Measurements from ENCODE around the gene STXBP1. TPM values are rescaled to one million over a fixed set of nuclear protein-coding genes. Genes with fewer than 3 reads are reported as not detected.

Gene STXBP1
- total RNA-seq, 1 donor from 2014 or later = 23.4 TPM

DNA sequence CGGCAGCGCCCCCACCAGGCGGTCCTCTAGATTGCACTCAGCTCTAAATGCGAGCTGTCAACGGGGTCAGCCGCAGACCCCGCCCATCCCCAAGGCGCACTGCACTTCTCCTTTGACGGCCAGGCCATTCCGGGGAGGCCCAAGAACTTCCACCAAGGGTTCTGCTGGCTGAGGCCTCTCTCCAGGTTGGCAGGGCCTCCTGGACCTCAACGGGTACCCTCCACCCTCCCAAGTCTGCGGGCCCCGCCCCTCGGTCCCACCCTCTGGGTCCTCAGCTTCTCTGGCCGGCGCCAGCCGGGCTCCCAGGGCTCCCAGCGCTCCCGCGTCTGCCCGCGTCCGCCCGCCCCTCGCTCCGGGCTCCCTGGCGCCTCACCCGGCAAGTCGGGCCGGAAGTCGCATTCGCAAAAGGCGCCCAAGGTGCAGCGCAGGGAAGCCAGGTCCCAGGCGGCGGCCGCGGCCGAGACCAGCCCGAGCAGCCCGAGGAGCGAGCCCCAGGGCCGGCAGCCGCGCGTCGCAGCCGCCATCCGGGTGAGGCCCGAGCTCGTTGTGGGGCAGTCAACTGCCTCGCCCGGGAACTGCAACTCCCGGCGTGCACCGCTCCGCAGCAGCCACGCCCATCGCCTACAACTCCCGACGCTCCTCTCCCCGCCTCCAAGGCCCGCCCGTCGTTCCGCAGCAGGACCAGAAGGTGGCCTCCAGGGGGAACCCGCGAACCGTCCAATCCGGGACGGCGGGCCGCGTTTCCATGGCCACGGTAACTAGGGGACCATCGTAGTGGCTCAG is 122.9 kb downstream of the STXBP1 start, which contains the start of gene TOR2A:
TSS of gene TOR2A (minus strand) at position 548 of the 783 bp plus-strand sequence. CDS start at position 524, 24 bp downstream.
- H3K4me1 Mint-ChIP-seq (ENCODE audit: low read depth) = no peaks in the 10 kb centered on the region
- TF ChIP-seq, protein P1, sequence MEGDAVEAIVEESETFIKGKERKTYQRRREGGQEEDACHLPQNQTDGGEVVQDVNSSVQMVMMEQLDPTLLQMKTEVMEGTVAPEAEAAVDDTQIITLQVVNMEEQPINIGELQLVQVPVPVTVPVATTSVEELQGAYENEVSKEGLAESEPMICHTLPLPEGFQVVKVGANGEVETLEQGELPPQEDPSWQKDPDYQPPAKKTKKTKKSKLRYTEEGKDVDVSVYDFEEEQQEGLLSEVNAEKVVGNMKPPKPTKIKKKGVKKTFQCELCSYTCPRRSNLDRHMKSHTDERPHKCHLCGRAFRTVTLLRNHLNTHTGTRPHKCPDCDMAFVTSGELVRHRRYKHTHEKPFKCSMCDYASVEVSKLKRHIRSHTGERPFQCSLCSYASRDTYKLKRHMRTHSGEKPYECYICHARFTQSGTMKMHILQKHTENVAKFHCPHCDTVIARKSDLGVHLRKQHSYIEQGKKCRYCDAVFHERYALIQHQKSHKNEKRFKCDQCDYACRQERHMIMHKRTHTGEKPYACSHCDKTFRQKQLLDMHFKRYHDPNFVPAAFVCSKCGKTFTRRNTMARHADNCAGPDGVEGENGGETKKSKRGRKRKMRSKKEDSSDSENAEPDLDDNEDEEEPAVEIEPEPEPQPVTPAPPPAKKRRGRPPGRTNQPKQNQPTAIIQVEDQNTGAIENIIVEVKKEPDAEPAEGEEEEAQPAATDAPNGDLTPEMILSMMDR (IDR thresholded peaks at IDR 0.05; ENCODE audit: unreplicated experiment) = peak; percentile 96
- peak; percentile 99 for DNase-seq (ENCODE audit: low spot score, unreplicated experiment)
- H3K9me3 Mint-ChIP-seq (ENCODE audit: low read depth) = no peaks in the 10 kb centered on the region
- H3K36me3 Mint-ChIP-seq (ENCODE audit: insufficient read depth) = no peaks in the 10 kb centered on the region
- H3K27ac Mint-ChIP-seq = peak within 1 kb of the TSS; percentile 92
- peak within 1 kb of the TSS; percentile 86 for H3K4me3 Mint-ChIP-seq (ENCODE audit: low read depth)
- H3K27me3 Mint-ChIP-seq = peaks cover 3% of the 10 kb centered on the region

DNA sequence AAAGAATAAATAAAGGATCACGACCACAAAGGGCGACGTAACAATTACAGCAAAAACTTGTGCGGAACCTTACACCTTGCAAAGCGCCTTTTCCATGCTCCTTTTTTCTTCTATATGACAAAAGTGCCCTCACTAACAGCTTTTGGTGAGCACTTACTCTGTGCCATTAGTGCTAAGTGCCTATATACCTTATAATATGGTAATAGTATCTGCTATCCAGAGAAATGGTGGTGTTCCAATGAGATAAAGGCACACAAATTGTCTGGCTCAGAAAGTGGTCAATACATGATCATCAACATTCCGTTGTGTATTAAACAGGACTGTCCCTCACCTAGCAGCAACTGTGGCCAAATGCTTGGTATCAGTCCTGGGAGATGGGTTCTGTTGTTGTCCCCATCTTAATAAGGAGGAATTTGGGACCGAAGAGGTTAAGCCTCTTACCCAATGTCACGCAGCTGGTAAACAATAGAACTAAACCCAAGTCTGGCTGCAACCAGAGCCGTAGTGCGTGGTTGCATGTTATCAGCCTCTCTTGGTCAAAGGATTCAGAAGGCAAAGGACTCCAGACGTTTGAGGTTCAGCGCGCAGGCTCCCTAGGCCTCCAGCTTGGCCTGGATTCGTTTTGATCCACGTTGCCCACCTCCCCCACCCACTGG is 123.6 kb downstream of the STXBP1 start:
- H3K27ac Mint-ChIP-seq = peak overlapping the region; percentile 92
- TF ChIP-seq, protein P1 (IDR thresholded peaks at IDR 0.05; ENCODE audit: unreplicated experiment) = no peak
- no peak for DNase-seq (ENCODE audit: low spot score, unreplicated experiment)
- no peaks in the 10 kb centered on the region for H3K9me3 Mint-ChIP-seq (ENCODE audit: low read depth)
- no peaks in the 10 kb centered on the region for H3K36me3 Mint-ChIP-seq (ENCODE audit: insufficient read depth)
- H3K4me1 Mint-ChIP-seq (ENCODE audit: low read depth) = no peaks in the 10 kb centered on the region
- H3K4me3 Mint-ChIP-seq (ENCODE audit: low read depth) = peak overlapping the region; percentile 86
- peaks cover 3% of the 10 kb centered on the region for H3K27me3 Mint-ChIP-seq

DNA sequence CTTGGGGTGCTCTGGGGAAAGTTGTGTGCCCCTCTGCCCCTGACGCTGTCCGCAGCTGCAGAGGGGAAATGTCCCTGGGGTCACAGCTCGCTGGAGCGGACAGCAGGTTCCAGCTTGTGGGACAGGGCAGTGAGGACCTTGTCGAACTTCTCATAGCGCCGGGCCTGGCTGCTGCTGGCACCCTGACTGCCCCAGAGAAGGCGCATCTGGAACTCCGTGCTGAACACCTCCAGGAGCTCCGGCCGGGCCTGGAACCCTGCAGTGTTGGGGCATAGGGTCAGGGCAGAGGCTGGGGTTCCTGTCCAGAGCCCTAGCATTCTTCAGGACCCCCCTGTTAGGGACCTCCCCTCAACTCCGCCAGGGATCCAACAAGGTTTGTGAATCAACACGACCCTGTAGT is 126.6 kb downstream of the STXBP1 start:
- peaks cover 7% of the 10 kb centered on the region for H3K4me1 Mint-ChIP-seq (ENCODE audit: low read depth)
- TF ChIP-seq, protein P1 (IDR thresholded peaks at IDR 0.05; ENCODE audit: unreplicated experiment) = no peak
- H3K27ac Mint-ChIP-seq = no peak overlapping the region

DNA sequence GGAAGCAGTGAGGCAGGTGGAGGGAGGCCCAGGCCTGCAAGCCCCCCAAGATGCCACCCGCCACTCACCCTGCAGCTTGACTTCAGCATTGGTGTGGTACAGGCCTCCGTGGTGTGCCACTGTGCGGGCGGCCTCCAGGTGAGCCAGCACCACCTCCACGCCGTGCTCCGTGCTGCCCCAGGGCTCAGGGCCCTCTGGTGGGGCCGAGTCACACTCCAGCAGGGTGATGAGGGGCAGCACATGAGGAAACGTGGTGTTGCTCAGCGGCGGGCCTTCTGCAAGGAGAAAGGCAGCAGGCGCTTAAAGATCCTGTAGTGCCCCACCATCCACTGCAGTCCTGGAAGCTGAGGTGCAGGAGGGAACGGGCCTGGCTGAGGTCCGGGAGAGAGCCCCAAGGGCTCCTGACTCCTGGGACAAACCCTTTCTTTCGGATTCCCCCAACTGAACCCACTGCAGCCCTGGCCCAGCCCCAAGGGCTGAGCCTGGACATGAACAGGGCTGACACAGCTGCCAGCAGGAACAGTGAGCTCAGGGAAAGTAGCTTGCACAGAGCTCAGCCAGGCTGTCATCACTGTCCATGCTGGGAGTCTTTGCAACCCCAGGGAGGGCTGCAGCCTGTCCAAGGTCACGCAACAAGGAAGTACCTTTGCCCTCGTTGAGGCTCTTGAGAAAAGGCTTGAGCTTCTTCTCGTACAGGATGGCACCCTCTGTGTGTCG is 127.7 kb downstream of the STXBP1 start:
- peaks cover 7% of the 10 kb centered on the region for H3K4me1 Mint-ChIP-seq (ENCODE audit: low read depth)
- H3K36me3 Mint-ChIP-seq (ENCODE audit: insufficient read depth) = no peaks in the 10 kb centered on the region
- no peaks in the 10 kb centered on the region for H3K9me3 Mint-ChIP-seq (ENCODE audit: low read depth)
- no peak for DNase-seq (ENCODE audit: low spot score, unreplicated experiment)
- H3K4me3 Mint-ChIP-seq (ENCODE audit: low read depth) = no peak overlapping the region
- TF ChIP-seq, protein P1 (IDR thresholded peaks at IDR 0.05; ENCODE audit: unreplicated experiment) = no peak
- H3K27ac Mint-ChIP-seq = no peak overlapping the region
- H3K27me3 Mint-ChIP-seq = peaks cover 3% of the 10 kb centered on the region

More for the DNA sequence above, 126.6 kb downstream of the STXBP1 start:
- Mint-ChIP-seq H3K36me3 (ENCODE audit: insufficient read depth) (no peaks in the 10 kb centered on the region), H3K27me3 (peaks cover 3% of the 10 kb centered on the region), H3K4me3 (ENCODE audit: low read depth) (no peak overlapping the region), H3K9me3 (ENCODE audit: low read depth) (no peaks in the 10 kb centered on the region)
- no peak for DNase-seq (ENCODE audit: low spot score, unreplicated experiment)

DNA sequence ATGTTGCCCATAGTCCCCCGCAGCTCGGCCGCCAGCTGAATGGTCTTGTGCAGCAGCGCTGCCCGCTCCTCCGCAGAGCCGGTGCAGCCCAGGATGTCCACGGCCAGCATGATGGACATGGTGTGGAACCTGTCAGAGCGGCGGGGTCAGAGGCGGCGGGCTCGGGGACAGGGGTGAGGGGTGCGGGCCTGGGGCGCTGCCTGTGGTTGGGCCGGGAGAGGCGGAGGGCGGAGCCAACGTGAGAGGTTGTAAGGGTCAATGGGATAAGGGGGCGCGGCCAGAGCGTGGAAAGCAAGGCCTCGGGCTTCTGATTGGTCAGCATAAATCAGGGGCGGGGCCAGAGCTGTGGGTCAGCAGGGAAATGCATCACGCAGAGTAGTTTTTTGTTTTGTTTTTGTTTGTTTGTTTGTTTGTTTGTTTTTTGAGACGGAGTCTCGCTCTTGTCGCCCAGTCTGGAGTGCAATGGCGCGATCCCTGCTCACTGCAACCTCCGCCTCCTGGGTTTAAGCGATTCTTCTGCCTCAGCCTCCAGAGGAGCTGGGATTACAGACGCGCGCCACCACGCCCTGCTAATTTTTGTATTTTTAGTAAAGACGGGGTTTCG is 129.9 kb downstream of the STXBP1 start:
- Mint-ChIP-seq H3K27me3 (peaks cover 3% of the 10 kb centered on the region), H3K36me3 (ENCODE audit: insufficient read depth) (no peaks in the 10 kb centered on the region), H3K4me1 (ENCODE audit: low read depth) (peaks cover 7% of the 10 kb centered on the region), H3K27ac (peak overlapping the region; percentile 92), H3K9me3 (ENCODE audit: low read depth) (no peaks in the 10 kb centered on the region), H3K4me3 (ENCODE audit: low read depth) (peak overlapping the region; percentile 68)
- DNase-seq (ENCODE audit: low spot score, unreplicated experiment) = peak; percentile 85
- TF ChIP-seq, protein P1 (IDR thresholded peaks at IDR 0.05; ENCODE audit: unreplicated experiment) = no peak

Measured in progenitor cell of endocrine pancreas (in vitro differentiated cells).